ENCODE measurements around the gene PLVAP.

DNA sequence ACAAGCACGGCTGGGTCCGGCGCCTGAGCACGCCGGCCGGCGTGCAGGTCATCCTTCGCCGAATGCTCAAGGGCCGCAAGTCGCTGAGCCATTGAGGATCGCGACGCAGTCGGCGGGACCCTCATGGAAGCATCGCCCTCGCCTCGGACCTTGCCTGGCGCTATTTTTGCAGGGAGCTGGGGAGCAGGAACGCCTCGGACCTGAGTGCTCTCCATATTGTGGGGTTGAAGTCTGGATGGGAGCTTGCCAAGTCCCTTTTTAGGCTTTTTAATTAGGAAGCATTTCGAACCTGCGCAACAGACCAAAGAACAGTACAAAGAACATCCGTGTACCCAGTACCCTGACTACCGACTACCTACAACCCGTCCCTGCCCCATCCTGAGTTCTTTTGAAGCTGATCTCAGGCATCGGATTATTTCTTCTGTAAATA, 70.8 kb downstream of the PLVAP start:
- no peak for TF ChIP-seq CTCF (IDR thresholded peaks at IDR 0.05)
- no peak for TF ChIP-seq POLR2A (IDR thresholded peaks at IDR 0.05)

All from lower leg skin (tissue), 3 donors.